Testis (tissue), 2 donors: ENCODE results near the gene CX3CR1.

Experiments
- CTCF ChIP-seq, 3 experiments: fragments of 450-650 bp in 2 of 3; fragments of 200-600 bp in 1 of 3; sonication (generic) in 1 of 3; IDR thresholded peaks; one replicate each; pipeline ENCODE4 v1.5.1; 2016 to 2019; ENCODE audit warnings: antibody characterized with exemption in 3 of 3, mild to moderate bottlenecking in 2 of 3, moderate library complexity in 1 of 3
- POLR2A ChIP-seq: fragments of 450-650 bp; IDR thresholded peaks from one replicate; pipeline ENCODE4 v1.6.1; 2017; ENCODE audit warnings: antibody characterized with exemption, mild to moderate bottlenecking, moderate library complexity

GRCh38 chr3:39269528-39269927, 10.3 kb downstream of the CX3CR1 start:
- TF ChIP-seq POLR2A (no peak), CTCF (IDR thresholded peaks at IDR 0.05) (no peak)
